GM12873 (cell line): ENCODE measurements around the gene ABCC5.

Experiments
- CTCF ChIP-seq: IDR thresholded peaks from 2 replicates; pipeline ENCODE4 v1.5.1; 2012; ENCODE audit warnings: low read depth, mild to moderate bottlenecking, moderate library complexity, low read length, control low read depth; ENCODE audit not compliant: insufficient read depth; ENCODE audit errors: missing control alignments

Gene ABCC5

GRCh38 chr3:183959214-183959613, 58.5 kb downstream of the ABCC5 start:
- no peak for TF ChIP-seq CTCF

- no peak for TF ChIP-seq CTCF
Measured at GRCh38 chr3:183958775-183959174, 58.9 kb downstream of the ABCC5 start.

GRCh38 chr3:183958226-183958625, 59.5 kb downstream of the ABCC5 start:
- no peak for TF ChIP-seq CTCF

GRCh38 chr3:183954875-183955274, 62.8 kb downstream of the ABCC5 start:
- TF ChIP-seq CTCF = no peak

GRCh38 chr3:183953471-183954070, 64.1 kb downstream of the ABCC5 start:
- no peak for TF ChIP-seq CTCF

- TF ChIP-seq CTCF = no peak
Measured at GRCh38 chr3:183951459-183951858, 66.2 kb downstream of the ABCC5 start.

GRCh38 chr3:183949690-183950089, 68.0 kb downstream of the ABCC5 start:
- TF ChIP-seq CTCF = no peak
